Activated CD4-positive, alpha-beta T cell treated with anti-CD3 and anti-CD28 coated beads for 36 hours (primary cell): ENCODE data around the gene NKAIN1. TPM values are rescaled to one million over a fixed set of nuclear protein-coding genes. Genes with fewer than 3 reads are reported as not detected.
"Not testable (repeated sequence)": the region's sequence is repeated elsewhere in the genome, so short reads cannot be mapped to it uniquely, and the experiment has no call there.

Experiments
- ATAC-seq: fragments of 200-7000 bp; cut with Tn5 transposase; one replicate; pipeline ENCODE4 v1.10.0; 2021; ENCODE audit warnings: mild to moderate bottlenecking, moderate library complexity
- CTCF ChIA-PET: fragments of 350-600 bp; sonication (Branson Sonifier 250); formaldehyde crosslinking; loops from one replicate; lab custom pipeline; 2021; ENCODE audit warnings: antibody characterized with exemption; lab: Charles Lee
- POLR2A ChIA-PET: fragments of 350-600 bp; sonication (Branson Sonifier 250); formaldehyde crosslinking; loops from one replicate; lab custom pipeline; 2021; ENCODE audit warnings: antibody characterized with exemption, inconsistent platforms; lab: Charles Lee
- DNase-seq: peaks from one replicate; pipeline ENCODE4 v3.0.0-alpha.2; 2020
- H3K27ac Mint-ChIP-seq: one replicate; pipeline ENCODE4 v1.8.0; 2021; ENCODE audit warnings: mixed read lengths
- H3K27me3 Mint-ChIP-seq: one replicate; pipeline ENCODE4 v1.8.0; 2021; ENCODE audit warnings: mixed read lengths
- H3K36me3 Mint-ChIP-seq: one replicate; pipeline ENCODE4 v1.8.0; 2021; ENCODE audit warnings: low read depth, mixed read lengths
- H3K4me1 Mint-ChIP-seq: one replicate; pipeline ENCODE4 v1.8.0; 2021; ENCODE audit warnings: mixed read lengths
- H3K4me3 Mint-ChIP-seq: one replicate; pipeline ENCODE4 v1.8.0; 2021; ENCODE audit warnings: mild to moderate bottlenecking, moderate library complexity, mixed read lengths
- H3K9me3 Mint-ChIP-seq: one replicate; pipeline ENCODE4 v1.8.0; 2021; ENCODE audit warnings: low read depth, mixed read lengths
- intact Hi-C, 2 experiments: fragments of 100-400 bp; cut with DNase I in 1 of 2; cut with micrococcal nuclease in 1 of 2; formaldehyde crosslinking; loops; one replicate each; pipeline versions ENCODE4 v1.14.2 to v1.15.1; 2022 to 2024; cut with DNase I, micrococcal nuclease
- total RNA-seq, 2 experiments: library from RNA; stranded (reverse); gene quantifications; one replicate each; pipeline ENCODE4 v1.2.3, GENCODE V29; 2021

NKAIN1 gene
- total RNA-seq, 2 experiments from 2014 or later, result not detected

GRCh38 chr1:31214316-31215064, 25.2 kb downstream of the NKAIN1 start:
- Mint-ChIP-seq H3K36me3 (no peaks in the 10 kb centered on the region), H3K4me1 (no peaks in the 10 kb centered on the region), H3K27ac (no peak overlapping the region), H3K4me3 (no peak overlapping the region), H3K9me3 (peaks cover 5% of the 10 kb centered on the region), H3K27me3 (peaks cover 7% of the 10 kb centered on the region)
- ChIA-PET CTCF (no interaction called here), POLR2A (no interaction called here)
- intact Hi-C loops, result no loop called here
- ATAC-seq (no peak), DNase-seq (no peak)

GRCh38 chr1:31208361-31208945, 31.2 kb downstream of the NKAIN1 start:
- DNase-seq (no peak), ATAC-seq (no peak)
- H3K27me3 Mint-ChIP-seq, result peaks cover 7% of the 10 kb centered on the region
- no peaks in the 10 kb centered on the region for H3K36me3 Mint-ChIP-seq
- no peak overlapping the region for H3K27ac Mint-ChIP-seq
- H3K9me3 Mint-ChIP-seq, result peaks cover 5% of the 10 kb centered on the region
- POLR2A ChIA-PET, result no interaction called here
- no peaks in the 10 kb centered on the region for H3K4me1 Mint-ChIP-seq
- intact Hi-C loops, result no loop called here
- CTCF ChIA-PET, result no interaction called here
- H3K4me3 Mint-ChIP-seq, result no peak overlapping the region

- H3K36me3 Mint-ChIP-seq, result no peaks in the 10 kb centered on the region
- peaks cover 7% of the 10 kb centered on the region for H3K27me3 Mint-ChIP-seq
- H3K4me1 Mint-ChIP-seq, result no peaks in the 10 kb centered on the region
- H3K27ac Mint-ChIP-seq, result no peak overlapping the region
- peaks cover 5% of the 10 kb centered on the region for H3K9me3 Mint-ChIP-seq
- CTCF ChIA-PET, result no interaction called here
- no peak for ATAC-seq
- POLR2A ChIA-PET, result no interaction called here
- intact Hi-C loops, result no loop called here
- DNase-seq, result no peak
- H3K4me3 Mint-ChIP-seq, result no peak overlapping the region
Observed at GRCh38 chr1:31207569-31207968, 32.1 kb downstream of the NKAIN1 start.

GRCh38 chr1:31207046-31207445, 32.6 kb downstream of the NKAIN1 start:
- DNase-seq (no peak), ATAC-seq (no peak)
- no peaks in the 10 kb centered on the region for H3K36me3 Mint-ChIP-seq
- peaks cover 7% of the 10 kb centered on the region for H3K27me3 Mint-ChIP-seq
- ChIA-PET POLR2A (no interaction called here), CTCF (interaction anchor here (0.9 kb wide), 1 partner anchor 16 kb away, joined by 4 read pairs; no protein-coding TSS in a partner anchor)
- no peaks in the 10 kb centered on the region for H3K4me1 Mint-ChIP-seq
- intact Hi-C loops, result no loop called here
- peaks cover 5% of the 10 kb centered on the region for H3K9me3 Mint-ChIP-seq
- H3K27ac Mint-ChIP-seq, result no peak overlapping the region
- H3K4me3 Mint-ChIP-seq, result no peak overlapping the region

- no peak overlapping the region for H3K4me3 Mint-ChIP-seq
- intact Hi-C loops, result no loop called here
- ChIA-PET POLR2A (no interaction called here), CTCF (no interaction called here)
- H3K27ac Mint-ChIP-seq, result no peak overlapping the region
- H3K36me3 Mint-ChIP-seq, result no peaks in the 10 kb centered on the region
- H3K9me3 Mint-ChIP-seq, result no peaks in the 10 kb centered on the region
- DNase-seq (no peak), ATAC-seq (no peak)
- no peaks in the 10 kb centered on the region for H3K4me1 Mint-ChIP-seq
- peaks cover 6% of the 10 kb centered on the region for H3K27me3 Mint-ChIP-seq
Observed at GRCh38 chr1:31203215-31203614, 36.5 kb downstream of the NKAIN1 start.

DNA sequence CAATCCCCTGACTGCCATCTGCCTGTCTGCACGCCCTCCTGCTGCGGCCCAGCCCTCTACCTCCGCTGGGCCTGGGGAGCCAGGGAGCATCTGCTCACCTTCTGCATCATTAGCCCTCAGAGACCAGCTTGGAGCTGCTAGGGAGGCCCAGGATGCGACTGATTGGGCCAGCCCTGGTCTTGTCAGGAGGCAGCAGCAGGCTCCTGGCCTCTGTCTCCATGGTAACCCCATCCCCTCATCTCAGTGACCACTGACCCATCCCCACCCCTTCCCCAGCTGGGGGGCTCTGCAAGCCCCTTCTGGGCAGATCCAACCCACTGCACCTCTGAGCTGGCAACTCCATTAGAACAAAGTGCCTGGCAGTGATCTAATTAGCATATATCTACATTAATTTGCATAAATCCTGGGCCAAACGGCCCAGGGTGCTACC, 37.7 kb downstream of the NKAIN1 start:
- ATAC-seq, result no peak
- Mint-ChIP-seq H3K4me3 (no peak overlapping the region), H3K36me3 (no peaks in the 10 kb centered on the region), H3K27me3 (peaks cover 3% of the 10 kb centered on the region), H3K4me1 (no peaks in the 10 kb centered on the region), H3K27ac (no peak overlapping the region), H3K9me3 (no peaks in the 10 kb centered on the region)
- POLR2A ChIA-PET, result no interaction called here
- CTCF ChIA-PET, result no interaction called here
- intact Hi-C loops, result no loop called here
- no peak for DNase-seq

DNA sequence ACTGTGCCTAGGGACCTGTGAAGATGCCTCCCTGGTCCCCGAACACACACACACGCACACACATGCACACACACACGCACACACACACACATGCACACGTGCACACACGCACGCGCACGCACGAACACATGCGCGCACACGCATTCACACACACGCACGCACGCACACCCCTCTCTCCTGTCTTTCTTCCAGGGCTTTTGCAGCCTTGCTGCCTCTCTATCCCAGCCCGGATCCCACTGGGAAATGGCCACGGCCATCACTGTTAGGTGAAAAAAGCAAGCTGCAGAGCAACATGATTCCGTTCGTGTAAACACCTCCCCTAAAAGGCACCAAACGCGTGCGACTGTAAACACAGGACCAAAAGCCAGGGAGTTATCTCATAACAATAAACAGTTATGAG, 39.7 kb downstream of the NKAIN1 start:
- peaks cover 3% of the 10 kb centered on the region for H3K27me3 Mint-ChIP-seq
- H3K9me3 Mint-ChIP-seq, result no peaks in the 10 kb centered on the region
- ChIA-PET CTCF (no interaction called here), POLR2A (no interaction called here)
- no peak for ATAC-seq
- intact Hi-C loops, result no loop called here
- H3K4me1 Mint-ChIP-seq, result no peaks in the 10 kb centered on the region
- H3K27ac Mint-ChIP-seq, result no peak overlapping the region
- no peak overlapping the region for H3K4me3 Mint-ChIP-seq
- no peak for DNase-seq
- no peaks in the 10 kb centered on the region for H3K36me3 Mint-ChIP-seq

GRCh38 chr1:31199236-31199790, 40.4 kb downstream of the NKAIN1 start:
- POLR2A ChIA-PET, result no interaction called here
- DNase-seq, result no peak
- ATAC-seq, result no peak
- intact Hi-C loops, result no loop called here
- Mint-ChIP-seq H3K4me1 (no peaks in the 10 kb centered on the region), H3K4me3 (no peak overlapping the region), H3K27me3 (peaks cover 3% of the 10 kb centered on the region), H3K27ac (no peak overlapping the region), H3K36me3 (no peaks in the 10 kb centered on the region), H3K9me3 (no peaks in the 10 kb centered on the region)
- CTCF ChIA-PET, result no interaction called here

DNA sequence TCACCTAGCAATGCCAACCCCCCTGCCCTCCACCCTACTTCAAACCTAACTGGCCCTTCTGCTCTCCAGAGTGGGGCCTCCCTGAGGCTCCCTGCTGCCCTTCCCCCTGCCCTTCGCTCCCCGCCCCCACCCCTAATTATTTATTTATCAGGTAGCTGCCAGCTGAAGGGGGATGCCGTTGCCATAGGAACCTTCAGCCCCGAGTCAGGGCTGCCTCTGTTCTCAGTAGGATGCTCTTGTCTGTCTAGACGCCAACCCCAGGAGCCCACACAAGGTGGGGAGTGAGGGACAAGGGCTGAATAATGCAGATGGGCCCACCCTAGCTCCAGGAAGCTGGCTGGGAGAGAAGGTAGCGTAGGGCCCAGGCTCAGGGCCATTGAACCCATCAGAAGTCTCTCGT, 41.1 kb downstream of the NKAIN1 start:
- peaks cover 3% of the 10 kb centered on the region for H3K27me3 Mint-ChIP-seq
- H3K4me3 Mint-ChIP-seq, result no peak overlapping the region
- no peak overlapping the region for H3K27ac Mint-ChIP-seq
- DNase-seq (no peak), ATAC-seq (no peak)
- H3K4me1 Mint-ChIP-seq, result no peaks in the 10 kb centered on the region
- POLR2A ChIA-PET, result no interaction called here
- intact Hi-C loops, result no loop called here
- H3K36me3 Mint-ChIP-seq, result no peaks in the 10 kb centered on the region
- CTCF ChIA-PET, result interaction anchor here (0.6 to 1.2 kb wide), 2 partner anchors 13 to 1762 kb away, joined by 3 read pairs; no protein-coding TSS in a partner anchor
- no peaks in the 10 kb centered on the region for H3K9me3 Mint-ChIP-seq

- Mint-ChIP-seq H3K27ac (no peak overlapping the region), H3K4me1 (no peaks in the 10 kb centered on the region), H3K27me3 (peaks cover 3% of the 10 kb centered on the region), H3K9me3 (no peaks in the 10 kb centered on the region), H3K36me3 (no peaks in the 10 kb centered on the region), H3K4me3 (no peak overlapping the region)
- intact Hi-C loops, result no loop called here
- ATAC-seq, result no peak
- POLR2A ChIA-PET, result no interaction called here
- CTCF ChIA-PET, result interaction anchor here (0.6 to 1.2 kb wide), 3 partner anchors 9 to 1763 kb away, joined by 3 read pairs; no protein-coding TSS in a partner anchor
- DNase-seq, result no peak
Observed at GRCh38 chr1:31198150-31198549, 41.5 kb downstream of the NKAIN1 start.

DNA sequence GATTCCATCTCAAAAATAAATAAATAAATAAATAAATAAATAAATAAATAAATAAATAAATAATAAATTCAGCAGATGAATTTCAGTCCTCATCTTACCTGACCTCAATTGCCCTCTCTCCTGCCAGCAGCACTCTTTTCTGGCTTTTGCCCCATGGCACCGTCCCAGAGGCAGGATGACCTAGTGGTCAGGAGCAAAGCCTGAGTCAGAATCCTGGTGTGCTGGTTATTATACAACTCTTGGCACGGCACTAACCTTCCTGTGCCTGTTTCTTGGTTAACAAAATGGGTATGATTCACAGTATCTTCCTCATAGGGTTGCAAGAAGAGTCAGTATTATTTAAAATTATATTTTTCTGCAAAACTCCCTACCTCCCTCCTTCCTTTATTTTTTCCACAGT, 43.0 kb downstream of the NKAIN1 start:
- Mint-ChIP-seq H3K4me1 (no peaks in the 10 kb centered on the region), H3K4me3 (no peak overlapping the region), H3K27ac (no peak overlapping the region), H3K9me3 (no peaks in the 10 kb centered on the region), H3K27me3 (peaks cover 3% of the 10 kb centered on the region), H3K36me3 (no peaks in the 10 kb centered on the region)
- intact Hi-C loops, result no loop called here
- ATAC-seq (no peak), DNase-seq (no peak)
- POLR2A ChIA-PET, result no interaction called here
- CTCF ChIA-PET, result no interaction called here

GRCh38 chr1:31195267-31195666, 44.4 kb downstream of the NKAIN1 start:
- H3K4me3 Mint-ChIP-seq, intact Hi-C loops, H3K27ac Mint-ChIP-seq, H3K9me3 Mint-ChIP-seq, H3K4me1 Mint-ChIP-seq, H3K36me3 Mint-ChIP-seq, DNase-seq, H3K27me3 Mint-ChIP-seq, POLR2A ChIA-PET, ATAC-seq: not testable (repeated sequence)
- CTCF ChIA-PET, result interaction anchor here (0.6 to 1.2 kb wide), 5 partner anchors 14 to 508 kb away, joined by 3 to 4 read pairs (median 3); no protein-coding TSS in a partner anchor
